Ovary (tissue), 9 donors: ENCODE measurements around the gene NRXN3. TPM values are rescaled to one million over a fixed set of nuclear protein-coding genes. Genes with fewer than 3 reads are reported as not detected.

ENCODE experiments used
- DNase-seq, 5 donors: peaks; one replicate each; pipeline ENCODE4 v3.0.0-alpha.2; 2019 to 2020
- H3K27ac ChIP-seq, 2 donors: fragments of 200-600 bp; one replicate each; pipeline versions ENCODE4 v1.5.1 to v1.8.0; 2019 to 2022
- H3K27me3 ChIP-seq: fragments of 200-600 bp; one replicate; pipeline ENCODE4 v1.8.0; 2022
- H3K36me3 ChIP-seq: fragments of 200-600 bp; sonication (generic); one replicate; pipeline ENCODE4 v1.5.1; 2019
- H3K4me1 ChIP-seq: one replicate; pipeline ENCODE4 v1.8.1; 2013; ENCODE audit warnings: mild to moderate bottlenecking, moderate library complexity; ENCODE audit not compliant: insufficient read depth
- H3K4me3 ChIP-seq: fragments of 200-600 bp; sonication (generic); one replicate; pipeline ENCODE4 v1.5.1; 2017
- H3K9me3 ChIP-seq, 2 donors: fragments of 200-600 bp in 1 of 2; sonication (generic) in 1 of 2; one replicate each; pipeline versions ENCODE4 v1.5.1 to v1.8.1; 2013 to 2019; ENCODE audit warnings: mild to moderate bottlenecking in 1 of 2, moderate library complexity in 1 of 2
- CTCF ChIP-seq, 3 donors: fragments of 450-650 bp in 2 of 3; fragments of 200-600 bp in 1 of 3; IDR thresholded peaks; one replicate each; pipeline versions ENCODE4 v1.5.1 to v1.8.0; 2016 to 2022; ENCODE audit warnings: antibody characterized with exemption in 3 of 3, mild to moderate bottlenecking in 1 of 3
- EP300 ChIP-seq: sonication (generic); formaldehyde crosslinking; IDR thresholded peaks from one replicate; pipeline ENCODE4 v1.6.1; 2017; ENCODE audit warnings: antibody characterized with exemption
- POLR2A ChIP-seq: fragments of 450-650 bp; IDR thresholded peaks from one replicate; pipeline ENCODE4 v1.6.1; 2017; ENCODE audit warnings: antibody characterized with exemption, mild to moderate bottlenecking, moderate library complexity
- WGBS, 3 donors: extraction: QIAGEN DNeasy Blood & Tissue Kit in 1 of 3; methylation state at CpG; one replicate each; pipeline versions ENCODE4 v1.1.5 to v1.1.7; 2013 to 2017; 5-methylcytosine and 5-hydroxymethylcytosine counted together
- intact Hi-C, 4 donors: fragments of 100-400 bp; cut with DNase I; formaldehyde crosslinking; loops; one replicate each; pipeline versions ENCODE4 v1.11.0 to v1.15.1; 2022 to 2023
- polyA plus RNA-seq, 2 donors: library from polyadenylated mRNA; stranded (reverse); fragments of 200-250 nt in 1 of 2; fragments of 350-450 nt in 1 of 2; fragmentation: Illumina TruSeq in 1 of 2; extraction: RNeasy Lipid Tissue Mini Kit (QIAGEN cat#74804) in 1 of 2; gene quantifications; one replicate each; pipeline ENCODE4 v1.2.3, GENCODE V29; 2013 to 2014
- total RNA-seq, 7 donors: library from RNA; depleted of rRNA in 2 of 7; stranded (reverse); fragments of >200 nt in 2 of 7; fragmentation: NEBNext Ultra II Directional in 3 of 7; extraction: Animal tissue kit (Norgen Biotek cat#: 25700) in 3 of 7; gene quantifications; one replicate each; pipeline versions ENCODE4 v1.1.0 to v1.2.4, GENCODE V29; 2016 to 2023
- donor health status: DM: no; HTN: no; CAD: no; lungs with moderate emphysema.
- donor health status: DM: no; HTN: no; CAD: no.
- donor health status: Bipolar disorder and iron deficiency.
- donor health status: DM: yes; HTN: yes; CAD: no.
- donor health status: DM: no; HTN: no; CAD: no.
- donor health status: DM: yes; HTN: yes; CAD: no.

The NRXN3 gene
- total and polyA plus RNA-seq, 9 donors: 0.28 to 6.2 (median 0.82) TPM

GRCh38 chr14:79708426-79709388, 1538.5 kb downstream of the NRXN3 start:
- H3K4me3 ChIP-seq: no peak overlapping the region
- intact Hi-C loops: no loop called here
- H3K27me3 ChIP-seq: no peaks in the 10 kb centered on the region
- H3K4me1 ChIP-seq: no peaks in the 10 kb centered on the region
- no peak for DNase-seq
- WGBS, 3 donors: 68 to 77% (median 74%) methylated on average over 9 of the region's 9 CpGs
- no peaks in the 10 kb centered on the region for H3K9me3 ChIP-seq
- H3K27ac ChIP-seq: no peak overlapping the region
- H3K36me3 ChIP-seq: no peaks in the 10 kb centered on the region
- TF ChIP-seq POLR2A: no peak
- TF ChIP-seq CTCF (IDR thresholded peaks at IDR 0.05): no peak
- TF ChIP-seq EP300: no peak

- DNase-seq: no peak
- no peaks in the 10 kb centered on the region for H3K36me3 ChIP-seq
- intact Hi-C loops: no loop called here
- TF ChIP-seq EP300: no peak
- TF ChIP-seq CTCF (IDR thresholded peaks at IDR 0.05): no peak
- TF ChIP-seq POLR2A: no peak
- H3K4me3 ChIP-seq: no peak overlapping the region
- no peaks in the 10 kb centered on the region for H3K27me3 ChIP-seq
- 47 to 59% (median 59%) methylated on average over 3 of the region's 3 CpGs for WGBS, 3 donors
- H3K4me1 ChIP-seq: no peaks in the 10 kb centered on the region
- H3K27ac ChIP-seq: no peak overlapping the region
- no peaks in the 10 kb centered on the region for H3K9me3 ChIP-seq
These were observed 1539.4 kb downstream of the NRXN3 start for GRCh38 chr14:79709573-79709972.

GRCh38 chr14:79712302-79712950, 1542.3 kb downstream of the NRXN3 start:
- no peaks in the 10 kb centered on the region for H3K4me1 ChIP-seq
- H3K36me3 ChIP-seq: no peaks in the 10 kb centered on the region
- no peak overlapping the region for H3K4me3 ChIP-seq
- TF ChIP-seq EP300 (no peak), POLR2A (no peak), CTCF (IDR thresholded peaks at IDR 0.05) (no peak)
- no peak for DNase-seq
- no peaks in the 10 kb centered on the region for H3K27me3 ChIP-seq
- H3K27ac ChIP-seq: no peak overlapping the region
- intact Hi-C loops: no loop called here
- H3K9me3 ChIP-seq: no peaks in the 10 kb centered on the region
- 31 to 56% (median 34%) methylated on average over 11 of the region's 11 CpGs for WGBS, 3 donors

DNA sequence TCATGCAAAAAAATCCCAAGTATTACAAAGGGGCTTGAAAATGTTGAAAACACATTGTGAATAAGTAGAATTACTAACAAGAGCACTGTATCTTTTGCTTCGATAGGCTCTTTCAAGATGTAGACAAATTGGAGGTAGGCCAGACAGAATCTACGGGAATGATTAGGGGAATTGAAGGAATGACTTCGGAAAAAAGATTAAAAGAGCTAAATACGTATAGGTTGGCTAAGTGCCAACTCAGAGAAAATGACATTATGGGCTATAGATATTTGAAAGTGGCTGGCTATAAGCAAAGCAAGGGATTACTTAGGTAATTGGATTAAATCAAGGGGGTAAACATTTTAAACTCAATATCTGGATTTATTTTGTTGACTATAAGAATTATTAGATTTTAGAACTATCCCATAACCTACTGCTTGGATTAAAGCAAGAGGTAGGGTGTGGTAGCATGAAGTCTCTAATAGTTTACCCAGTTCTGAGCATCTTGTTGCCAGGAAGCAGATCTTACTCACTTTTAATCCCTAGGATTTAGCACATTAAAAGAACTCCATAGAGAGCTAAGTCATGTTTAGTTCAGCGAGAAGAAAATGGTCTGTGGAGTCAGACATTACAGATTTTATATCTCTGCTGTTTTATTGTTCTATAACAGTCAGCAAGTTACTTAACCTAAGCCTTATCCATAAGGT, 1551.4 kb downstream of the NRXN3 start:
- no peak overlapping the region for H3K27ac ChIP-seq
- H3K36me3 ChIP-seq: no peaks in the 10 kb centered on the region
- H3K4me3 ChIP-seq: no peak overlapping the region
- intact Hi-C loops: no loop called here
- no peaks in the 10 kb centered on the region for H3K27me3 ChIP-seq
- DNase-seq: no peak
- WGBS, 3 donors: 26 to 48% (median 37%) methylated on average over 5 of the region's 5 CpGs
- H3K9me3 ChIP-seq: no peaks in the 10 kb centered on the region
- no peaks in the 10 kb centered on the region for H3K4me1 ChIP-seq
- TF ChIP-seq POLR2A (no peak), EP300 (no peak), CTCF (IDR thresholded peaks at IDR 0.05) (no peak)
